ENCODE measurements around the gene METTL8.

DNA sequence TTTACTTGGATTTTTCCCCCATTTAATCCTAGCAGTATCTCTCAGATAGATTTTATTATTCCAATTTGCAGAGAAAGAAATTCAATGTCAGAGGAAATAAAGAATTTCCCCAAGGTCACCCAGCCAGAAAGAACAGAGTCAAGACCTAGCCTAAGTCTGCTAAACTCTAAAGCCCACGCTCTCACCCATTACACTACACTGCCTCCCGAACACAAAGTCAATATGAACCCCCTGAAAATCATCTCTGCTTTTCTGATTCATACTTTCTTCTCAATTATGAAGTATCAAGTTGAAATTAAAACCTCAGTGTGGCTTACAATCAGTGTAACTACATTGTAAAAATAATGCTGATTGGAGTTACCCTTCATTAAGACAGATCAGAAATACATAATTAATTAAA lies 89.6 kb downstream of the METTL8 start:
- TF ChIP-seq ZFX (IDR thresholded peaks at IDR 0.05) (no peak), EZH2 (IDR thresholded peaks at IDR 0.05) (no peak), POLR2A (IDR thresholded peaks at IDR 0.05; ENCODE audit: borderline replicate concordance, extremely low read depth, insufficient read depth, insufficient read length) (no peak), EZH2phosphoT487 (IDR thresholded peaks at IDR 0.05; ENCODE audit: borderline replicate concordance) (no peak), RAD21 (IDR thresholded peaks at IDR 0.05; ENCODE audit: low read depth) (no peak), POLR2AphosphoS5 (IDR thresholded peaks at IDR 0.05; ENCODE audit: low read depth, low read length) (no peak), FOSL1 (IDR thresholded peaks at IDR 0.05; ENCODE audit: low read depth) (no peak), SRF (IDR thresholded peaks at IDR 0.05; ENCODE audit: low read depth) (no peak), YY1 (IDR thresholded peaks at IDR 0.05; ENCODE audit: extremely low read depth, insufficient replicate concordance, low read depth, low read length) (no peak), ZNF274 (IDR thresholded peaks at IDR 0.05; ENCODE audit: low read depth, low read length) (no peak), TCF7L2 (IDR thresholded peaks at IDR 0.05; ENCODE audit: borderline replicate concordance, extremely low read depth, insufficient read depth, insufficient read length) (no peak), SIN3A (IDR thresholded peaks at IDR 0.05; ENCODE audit: low read depth) (no peak)
- TF ChIP-seq, protein P1, sequence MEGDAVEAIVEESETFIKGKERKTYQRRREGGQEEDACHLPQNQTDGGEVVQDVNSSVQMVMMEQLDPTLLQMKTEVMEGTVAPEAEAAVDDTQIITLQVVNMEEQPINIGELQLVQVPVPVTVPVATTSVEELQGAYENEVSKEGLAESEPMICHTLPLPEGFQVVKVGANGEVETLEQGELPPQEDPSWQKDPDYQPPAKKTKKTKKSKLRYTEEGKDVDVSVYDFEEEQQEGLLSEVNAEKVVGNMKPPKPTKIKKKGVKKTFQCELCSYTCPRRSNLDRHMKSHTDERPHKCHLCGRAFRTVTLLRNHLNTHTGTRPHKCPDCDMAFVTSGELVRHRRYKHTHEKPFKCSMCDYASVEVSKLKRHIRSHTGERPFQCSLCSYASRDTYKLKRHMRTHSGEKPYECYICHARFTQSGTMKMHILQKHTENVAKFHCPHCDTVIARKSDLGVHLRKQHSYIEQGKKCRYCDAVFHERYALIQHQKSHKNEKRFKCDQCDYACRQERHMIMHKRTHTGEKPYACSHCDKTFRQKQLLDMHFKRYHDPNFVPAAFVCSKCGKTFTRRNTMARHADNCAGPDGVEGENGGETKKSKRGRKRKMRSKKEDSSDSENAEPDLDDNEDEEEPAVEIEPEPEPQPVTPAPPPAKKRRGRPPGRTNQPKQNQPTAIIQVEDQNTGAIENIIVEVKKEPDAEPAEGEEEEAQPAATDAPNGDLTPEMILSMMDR (IDR thresholded peaks at IDR 0.05 in 2 of 3, conservative IDR thresholded peaks at IDR 0.05 in 1 of 3; ENCODE audit: borderline replicate concordance in 1 of 3, insufficient read depth in 1 of 3, low read depth in 2 of 3, low read length in 2 of 3), result no peak
- TF ChIP-seq, protein P2, sequence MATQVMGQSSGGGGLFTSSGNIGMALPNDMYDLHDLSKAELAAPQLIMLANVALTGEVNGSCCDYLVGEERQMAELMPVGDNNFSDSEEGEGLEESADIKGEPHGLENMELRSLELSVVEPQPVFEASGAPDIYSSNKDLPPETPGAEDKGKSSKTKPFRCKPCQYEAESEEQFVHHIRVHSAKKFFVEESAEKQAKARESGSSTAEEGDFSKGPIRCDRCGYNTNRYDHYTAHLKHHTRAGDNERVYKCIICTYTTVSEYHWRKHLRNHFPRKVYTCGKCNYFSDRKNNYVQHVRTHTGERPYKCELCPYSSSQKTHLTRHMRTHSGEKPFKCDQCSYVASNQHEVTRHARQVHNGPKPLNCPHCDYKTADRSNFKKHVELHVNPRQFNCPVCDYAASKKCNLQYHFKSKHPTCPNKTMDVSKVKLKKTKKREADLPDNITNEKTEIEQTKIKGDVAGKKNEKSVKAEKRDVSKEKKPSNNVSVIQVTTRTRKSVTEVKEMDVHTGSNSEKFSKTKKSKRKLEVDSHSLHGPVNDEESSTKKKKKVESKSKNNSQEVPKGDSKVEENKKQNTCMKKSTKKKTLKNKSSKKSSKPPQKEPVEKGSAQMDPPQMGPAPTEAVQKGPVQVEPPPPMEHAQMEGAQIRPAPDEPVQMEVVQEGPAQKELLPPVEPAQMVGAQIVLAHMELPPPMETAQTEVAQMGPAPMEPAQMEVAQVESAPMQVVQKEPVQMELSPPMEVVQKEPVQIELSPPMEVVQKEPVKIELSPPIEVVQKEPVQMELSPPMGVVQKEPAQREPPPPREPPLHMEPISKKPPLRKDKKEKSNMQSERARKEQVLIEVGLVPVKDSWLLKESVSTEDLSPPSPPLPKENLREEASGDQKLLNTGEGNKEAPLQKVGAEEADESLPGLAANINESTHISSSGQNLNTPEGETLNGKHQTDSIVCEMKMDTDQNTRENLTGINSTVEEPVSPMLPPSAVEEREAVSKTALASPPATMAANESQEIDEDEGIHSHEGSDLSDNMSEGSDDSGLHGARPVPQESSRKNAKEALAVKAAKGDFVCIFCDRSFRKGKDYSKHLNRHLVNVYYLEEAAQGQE (IDR thresholded peaks at IDR 0.05; ENCODE audit: low read depth), result no peak

All from HCT116 (cell line).